Progenitor cell of endocrine pancreas (in vitro differentiated cells): Measurements from ENCODE around the gene CDKN2D. TPM values are rescaled to one million over a fixed set of nuclear protein-coding genes. Genes with fewer than 3 reads are reported as not detected.

ENCODE experiments used
- DNase-seq: peaks from one replicate; pipeline ENCODE4 v3.0.0; 2021; ENCODE audit warnings: low spot score; ENCODE audit not compliant: unreplicated experiment
- H3K27ac Mint-ChIP-seq: 2 replicates; pipeline ENCODE4 v1.8.0; 2021; ENCODE audit warnings: mild to moderate bottlenecking, moderate library complexity, mixed read lengths
- H3K27me3 Mint-ChIP-seq: 2 replicates; pipeline ENCODE4 v1.8.0; 2021; ENCODE audit warnings: mixed read lengths
- H3K36me3 Mint-ChIP-seq: 2 replicates; pipeline ENCODE4 v1.8.0; 2022; ENCODE audit warnings: mixed read lengths; ENCODE audit not compliant: insufficient read depth
- H3K4me1 Mint-ChIP-seq: 2 replicates; pipeline ENCODE4 v1.8.0; 2021; ENCODE audit warnings: low read depth, mixed read lengths
- H3K4me3 Mint-ChIP-seq: 2 replicates; pipeline ENCODE4 v1.8.0; 2021; ENCODE audit warnings: low read depth, mild to moderate bottlenecking, moderate library complexity, mixed read lengths
- H3K9me3 Mint-ChIP-seq: 2 replicates; pipeline ENCODE4 v1.8.0; 2021; ENCODE audit warnings: low read depth, mixed read lengths
- CTCF ChIP-seq: fragments of 200-600 bp; sonication (generic); IDR thresholded peaks from one replicate; pipeline ENCODE4 v1.5.0; 2021; ENCODE audit warnings: antibody characterized with exemption, mild to moderate bottlenecking; ENCODE audit not compliant: unreplicated experiment
- total RNA-seq: library from RNA; stranded (reverse); gene quantifications from 2 replicates; pipeline ENCODE4 v1.2.1, GENCODE V29; 2021

The CDKN2D gene
- total RNA-seq, 1 donor from 2014 or later: 4.2 TPM

- Mint-ChIP-seq H3K4me3 (no peak overlapping the region), H3K9me3 (no peaks in the 10 kb centered on the region), H3K36me3 (peaks cover 5% of the 10 kb centered on the region), H3K27ac (no peak overlapping the region), H3K27me3 (peaks cover 9% of the 10 kb centered on the region), H3K4me1 (peaks cover 15% of the 10 kb centered on the region)
- no peak for TF ChIP-seq CTCF
- DNase-seq: no peak
Observed at GRCh38 chr19:10562609-10563008, 6.2 kb downstream of the CDKN2D start.

DNA sequence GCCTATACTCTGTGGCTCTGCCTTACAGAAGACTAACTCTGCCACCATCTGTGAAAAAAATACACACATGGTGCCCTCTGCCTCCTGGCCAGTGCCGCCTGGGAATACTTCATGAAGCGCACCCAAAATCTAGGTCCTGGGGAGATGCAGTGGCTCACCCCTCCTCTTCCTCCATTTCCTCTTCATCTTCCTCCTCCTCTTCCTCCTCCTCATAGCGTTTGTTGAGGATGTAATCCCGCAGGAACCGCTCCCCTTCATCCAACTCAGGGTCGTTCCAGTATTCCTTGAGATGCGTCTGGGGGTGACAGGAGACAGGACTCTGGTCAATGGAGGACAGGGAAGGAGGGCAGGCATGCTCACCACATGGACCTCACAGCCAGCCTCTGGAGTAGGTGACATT is 8.6 kb downstream of the CDKN2D start:
- peaks cover 5% of the 10 kb centered on the region for H3K36me3 Mint-ChIP-seq
- H3K27ac Mint-ChIP-seq: no peak overlapping the region
- peaks cover 7% of the 10 kb centered on the region for H3K4me1 Mint-ChIP-seq
- no peak overlapping the region for H3K4me3 Mint-ChIP-seq
- H3K9me3 Mint-ChIP-seq: no peaks in the 10 kb centered on the region
- TF ChIP-seq CTCF: no peak
- H3K27me3 Mint-ChIP-seq: no peaks in the 10 kb centered on the region
- no peak for DNase-seq

- DNase-seq: no peak
- Mint-ChIP-seq H3K27ac (peak overlapping the region; percentile 78), H3K27me3 (no peaks in the 10 kb centered on the region), H3K4me3 (no peak overlapping the region), H3K36me3 (peaks cover 6% of the 10 kb centered on the region), H3K9me3 (no peaks in the 10 kb centered on the region), H3K4me1 (no peaks in the 10 kb centered on the region)
- no peak for TF ChIP-seq CTCF
Observed at GRCh38 chr19:10557603-10558197, 11.1 kb downstream of the CDKN2D start.

- Mint-ChIP-seq H3K27me3 (no peaks in the 10 kb centered on the region), H3K4me1 (no peaks in the 10 kb centered on the region), H3K4me3 (no peak overlapping the region), H3K27ac (no peak overlapping the region), H3K36me3 (peaks cover 16% of the 10 kb centered on the region), H3K9me3 (no peaks in the 10 kb centered on the region)
- TF ChIP-seq CTCF: no peak
- DNase-seq: no peak
Observed at GRCh38 chr19:10555610-10555973, 13.2 kb downstream of the CDKN2D start.

- H3K36me3 Mint-ChIP-seq: peaks cover 20% of the 10 kb centered on the region
Observed at GRCh38 chr19:10554760-10555609, 13.8 kb downstream of the CDKN2D start.

More at GRCh38 chr19:10554760-10555609, 13.8 kb downstream of the CDKN2D start:
- H3K4me3 Mint-ChIP-seq: no peak overlapping the region
- TF ChIP-seq CTCF: peak; percentile 17
- H3K4me1 Mint-ChIP-seq: no peaks in the 10 kb centered on the region
- no peaks in the 10 kb centered on the region for H3K9me3 Mint-ChIP-seq
- no peak overlapping the region for H3K27ac Mint-ChIP-seq
- DNase-seq: no peak
- H3K27me3 Mint-ChIP-seq: no peaks in the 10 kb centered on the region
